HCT116 (cell line): ENCODE measurements around the gene AMBP. TPM values are rescaled to one million over a fixed set of nuclear protein-coding genes. Genes with fewer than 3 reads are reported as not detected.

Experiments used
- ATAC-seq: fragments of 200-7000 bp; cut with Tn5 transposase; 2 replicates; pipeline ENCODE4 v1.9.1; 2020; ENCODE audit warnings: mild to moderate bottlenecking, moderate library complexity
- BruUV-seq: library from RNA; stranded (reverse); fragments of 400-500 nt; replicated peaks from 2 replicates; lab custom pipeline; 2021; lab: Mats Ljungman, UMichigan
- CTCF ChIA-PET: fragments of 300-600 bp; sonication (Branson Sonifier 250); formaldehyde crosslinking; loops from one replicate; lab custom pipeline; 2021; ENCODE audit warnings: antibody characterized with exemption; lab: Charles Lee
- POLR2A ChIA-PET: fragments of 300-600, 350-600 bp; sonication (Branson Sonifier 250); formaldehyde crosslinking; loops from one replicate; lab custom pipeline; 2021; ENCODE audit warnings: antibody characterized with exemption; lab: Charles Lee
- RAD21 ChIA-PET, 2 experiments: fragments of 300-600 bp; sonication (Branson Sonifier 250); formaldehyde crosslinking; loops; one replicate each; lab custom pipeline; 2023; ENCODE audit warnings: low total read pairs in 2 of 2; ENCODE audit not compliant: uncharacterized antibody in 2 of 2, unreplicated experiment in 2 of 2, low non-redundant PET in 1 of 2; lab: Charles Lee
- DNase-seq: peaks from one replicate; pipeline ENCODE4 v3.0.0-alpha.2; 2010; ENCODE audit warnings: low read depth, low spot score
- H2AFZ ChIP-seq: fragments of 200-600 bp; shearing (Covaris generic), sonication (generic); 2 replicates; pipeline ENCODE4 v1.6.1; 2017; ENCODE audit warnings: low read depth, mixed run types, mixed read lengths, antibody characterized with exemption, low read length; ENCODE audit not compliant: poor library complexity, severe bottlenecking
- H3K27ac ChIP-seq: 2 replicates; pipeline ENCODE4 v1.5.1; 2012; ENCODE audit warnings: low read depth, low read length
- H3K27me3 ChIP-seq: fragments of 200-600 bp; sonication (generic); 2 replicates; pipeline ENCODE4 v1.6.1; 2016; ENCODE audit warnings: mixed run types, low read length, mixed read lengths; ENCODE audit not compliant: insufficient read depth
- H3K36me3 ChIP-seq, 2 experiments: fragments of 200-500 bp in 1 of 2; fragments of 200-600 bp in 1 of 2; sonication (Bioruptor generic) in 1 of 2; sonication (generic) in 1 of 2; 2 replicates each; pipeline versions ENCODE4 v1.5.1 to v1.6.1; 2014 to 2016; ENCODE audit warnings: low read length in 2 of 2, inconsistent platforms in 1 of 2, mixed read lengths in 1 of 2, mixed run types in 1 of 2; ENCODE audit not compliant: insufficient read depth in 2 of 2, control insufficient read depth in 1 of 2
- H3K4me1 ChIP-seq, 2 experiments: fragments of 200-600 bp in 1 of 2; sonication (generic) in 1 of 2; 2 replicates each; pipeline versions ENCODE4 v1.5.1 to v1.6.1; 2012 to 2017; ENCODE audit warnings: low read length in 2 of 2, inconsistent platforms in 1 of 2, mild to moderate bottlenecking in 1 of 2, mixed read lengths in 1 of 2, mixed run types in 1 of 2, moderate library complexity in 1 of 2; ENCODE audit not compliant: insufficient read depth in 2 of 2, control insufficient read depth in 1 of 2
- H3K4me2 ChIP-seq: fragments of 200-600 bp; sonication (generic); 2 replicates; pipeline ENCODE4 v1.6.1; 2017; ENCODE audit warnings: mixed run types, low read length, mixed read lengths
- H3K4me3 ChIP-seq, 2 experiments: fragments of 200-600 bp in 1 of 2; sonication (generic) in 1 of 2; replicated peaks in 1 of 2; 2 replicates each; pipeline ENCODE4 v1.5.1; 2011 to 2016; ENCODE audit warnings: low read length in 2 of 2, control low read depth in 1 of 2, low read depth in 1 of 2, mild to moderate bottlenecking in 1 of 2, mixed read lengths in 1 of 2, mixed run types in 1 of 2
- H3K79me2 ChIP-seq: fragments of 200-600 bp; sonication (generic); 2 replicates; pipeline ENCODE4 v1.6.1; 2017; ENCODE audit warnings: mild to moderate bottlenecking, mixed run types, low read length, moderate library complexity, mixed read lengths; ENCODE audit not compliant: insufficient read depth
- H3K9ac ChIP-seq: fragments of 200-600 bp; sonication (generic); 2 replicates; pipeline ENCODE4 v1.6.1; 2016; ENCODE audit warnings: low read length, mixed read lengths
- H3K9me2 ChIP-seq: fragments of 200-600 bp; sonication (generic), shearing (Covaris generic); 2 replicates; pipeline ENCODE4 v1.6.1; 2017; ENCODE audit warnings: mixed run types, mild to moderate bottlenecking, moderate library complexity; ENCODE audit not compliant: insufficient read depth
- H3K9me3 ChIP-seq, 2 experiments: fragments of 200-500 bp in 1 of 2; fragments of 200-600 bp in 1 of 2; sonication (Bioruptor generic) in 1 of 2; sonication (generic) in 1 of 2; 2 replicates each; pipeline ENCODE4 v1.6.1; 2014 to 2017; ENCODE audit warnings: low read length in 2 of 2, mixed read lengths in 2 of 2, inconsistent platforms in 1 of 2, low read depth in 1 of 2, mild to moderate bottlenecking in 1 of 2, mixed run types in 1 of 2, moderate library complexity in 1 of 2; ENCODE audit not compliant: control insufficient read depth in 1 of 2, insufficient read depth in 1 of 2
- H4K20me1 ChIP-seq: fragments of 200-600 bp; sonication (generic), shearing (Covaris generic); 2 replicates; pipeline ENCODE4 v1.6.1; 2017; ENCODE audit warnings: mixed run types, mild to moderate bottlenecking, moderate library complexity; ENCODE audit not compliant: insufficient read depth
- EZH2 ChIP-seq: fragments of 200-600 bp; sonication (generic); IDR thresholded peaks from 2 replicates; pipeline ENCODE4 v1.6.1; 2017; ENCODE audit warnings: antibody characterized with exemption, mixed run types
- EZH2phosphoT487 ChIP-seq: fragments of 200-600 bp; IDR thresholded peaks from 2 replicates; pipeline ENCODE4 v1.6.1; 2018; ENCODE audit warnings: antibody characterized with exemption, borderline replicate concordance
- JUND ChIP-seq: IDR thresholded peaks from 2 replicates; pipeline ENCODE4 v1.6.1; 2012
- POLR2A ChIP-seq: IDR thresholded peaks from 2 replicates; pipeline ENCODE4 v1.7.0; 2011; ENCODE audit warnings: borderline replicate concordance; ENCODE audit not compliant: insufficient read depth, insufficient read length; ENCODE audit errors: extremely low read depth
- POLR2AphosphoS5 ChIP-seq: IDR thresholded peaks from 2 replicates; pipeline ENCODE4 v1.6.1; 2011; ENCODE audit warnings: mild to moderate bottlenecking, low read depth, low read length, moderate library complexity
- RAD21 ChIP-seq: IDR thresholded peaks from 2 replicates; pipeline ENCODE4 v1.6.1; 2012; ENCODE audit warnings: low read depth, mild to moderate bottlenecking
- SP1 ChIP-seq: IDR thresholded peaks from 2 replicates; pipeline ENCODE4 v1.6.1; 2012; ENCODE audit warnings: low read depth
- SRF ChIP-seq: IDR thresholded peaks from 2 replicates; pipeline ENCODE4 v1.6.1; 2012; ENCODE audit warnings: low read depth
- TCF7L2 ChIP-seq: IDR thresholded peaks from 2 replicates; pipeline ENCODE4 v1.7.0; 2011; ENCODE audit warnings: borderline replicate concordance, inconsistent platforms; ENCODE audit not compliant: insufficient read depth, insufficient read length; ENCODE audit errors: extremely low read depth
- YY1 ChIP-seq: IDR thresholded peaks from 2 replicates; pipeline ENCODE4 v1.6.1; 2011; ENCODE audit warnings: low read length, low read depth, moderate library complexity, mild to moderate bottlenecking; ENCODE audit not compliant: insufficient replicate concordance; ENCODE audit errors: extremely low read depth
- intact Hi-C: fragments of 100-400 bp; cut with micrococcal nuclease; formaldehyde crosslinking; loops from 2 replicates; pipeline ENCODE4 v1.10.0; 2022
- total RNA-seq: library from RNA; stranded (reverse); gene quantifications from one replicate; pipeline ENCODE4 v1.2.1, GENCODE V29; 2021; ENCODE audit not compliant: unreplicated experiment
- TF ChIP-seq, protein P1 (sequence below), 3 experiments: fragments of 200-600 bp in 1 of 3; sonication (generic) in 1 of 3; IDR thresholded peaks in 2 of 3; conservative IDR thresholded peaks in 1 of 3; 2 replicates each; pipeline ENCODE4 v1.5.1; 2012 to 2017; ENCODE audit warnings: low read depth in 2 of 3, low read length in 2 of 3, antibody characterized with exemption in 1 of 3, borderline replicate concordance in 1 of 3, control low read depth in 1 of 3, mild to moderate bottlenecking in 1 of 3, mixed read lengths in 1 of 3, mixed run types in 1 of 3, moderate library complexity in 1 of 3; ENCODE audit not compliant: insufficient read depth in 1 of 3
- TF ChIP-seq, protein P2 (sequence below): IDR thresholded peaks from 2 replicates; pipeline ENCODE4 v1.6.1; 2011; ENCODE audit warnings: mild to moderate bottlenecking, low read length, moderate library complexity; ENCODE audit not compliant: insufficient replicate concordance; ENCODE audit errors: extremely low read depth

Gene AMBP
- total RNA-seq, 1 experiment from 2014 or later = 1.9 TPM

DNA sequence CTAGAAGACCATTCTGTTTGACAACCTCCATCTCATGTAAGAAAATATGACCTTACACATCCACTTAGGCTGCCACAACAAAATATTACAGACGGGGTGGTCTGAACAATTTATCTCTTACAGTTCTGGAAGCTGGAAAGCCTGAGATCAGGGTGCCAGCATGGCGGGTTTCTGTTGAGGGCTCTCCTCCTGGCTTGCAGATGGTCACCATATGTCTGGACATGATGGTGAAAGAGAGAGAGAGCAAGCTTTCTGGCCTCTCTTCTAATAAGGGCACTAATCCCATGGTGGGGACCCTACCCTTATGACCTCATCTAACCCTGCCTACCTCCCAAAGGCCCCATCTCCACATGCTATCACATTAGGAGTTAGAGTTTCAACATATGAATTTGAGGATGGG, 66.0 kb downstream of the AMBP start:
- Histone ChIP-seq H3K9me3 (no peaks in the 10 kb centered on the region), H2AFZ (no peak overlapping the region), H3K36me3 (no peaks in the 10 kb centered on the region; a peak in 1 of 4 replicates), H3K4me3 (no peak overlapping the region), H3K4me1 (no peaks in the 10 kb centered on the region), H4K20me1 (no peaks in the 10 kb centered on the region), H3K27me3 (no peaks in the 10 kb centered on the region), H3K79me2 (no peaks in the 10 kb centered on the region), H3K4me2 (no peak overlapping the region), H3K9me2 (no peaks in the 10 kb centered on the region), H3K9ac (no peak overlapping the region), H3K27ac (no peak overlapping the region)
- DNase-seq = no peak
- RAD21 ChIA-PET = no interaction called here
- TF ChIP-seq SP1 = no peak
- TF ChIP-seq EZH2phosphoT487 = no peak
- TF ChIP-seq EZH2 = no peak
- no peak for TF ChIP-seq POLR2A
- TF ChIP-seq TCF7L2 = no peak
- no peak for TF ChIP-seq YY1
- TF ChIP-seq POLR2AphosphoS5 = no peak
- TF ChIP-seq SRF = no peak
- no peak for TF ChIP-seq RAD21
- TF ChIP-seq, protein P1, sequence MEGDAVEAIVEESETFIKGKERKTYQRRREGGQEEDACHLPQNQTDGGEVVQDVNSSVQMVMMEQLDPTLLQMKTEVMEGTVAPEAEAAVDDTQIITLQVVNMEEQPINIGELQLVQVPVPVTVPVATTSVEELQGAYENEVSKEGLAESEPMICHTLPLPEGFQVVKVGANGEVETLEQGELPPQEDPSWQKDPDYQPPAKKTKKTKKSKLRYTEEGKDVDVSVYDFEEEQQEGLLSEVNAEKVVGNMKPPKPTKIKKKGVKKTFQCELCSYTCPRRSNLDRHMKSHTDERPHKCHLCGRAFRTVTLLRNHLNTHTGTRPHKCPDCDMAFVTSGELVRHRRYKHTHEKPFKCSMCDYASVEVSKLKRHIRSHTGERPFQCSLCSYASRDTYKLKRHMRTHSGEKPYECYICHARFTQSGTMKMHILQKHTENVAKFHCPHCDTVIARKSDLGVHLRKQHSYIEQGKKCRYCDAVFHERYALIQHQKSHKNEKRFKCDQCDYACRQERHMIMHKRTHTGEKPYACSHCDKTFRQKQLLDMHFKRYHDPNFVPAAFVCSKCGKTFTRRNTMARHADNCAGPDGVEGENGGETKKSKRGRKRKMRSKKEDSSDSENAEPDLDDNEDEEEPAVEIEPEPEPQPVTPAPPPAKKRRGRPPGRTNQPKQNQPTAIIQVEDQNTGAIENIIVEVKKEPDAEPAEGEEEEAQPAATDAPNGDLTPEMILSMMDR (IDR thresholded peaks at IDR 0.05 in 2 of 3, conservative IDR thresholded peaks at IDR 0.05 in 1 of 3; ENCODE audit: borderline replicate concordance in 1 of 3, insufficient read depth in 1 of 3, low read depth in 2 of 3, low read length in 2 of 3) = no peak
- TF ChIP-seq, protein P2, sequence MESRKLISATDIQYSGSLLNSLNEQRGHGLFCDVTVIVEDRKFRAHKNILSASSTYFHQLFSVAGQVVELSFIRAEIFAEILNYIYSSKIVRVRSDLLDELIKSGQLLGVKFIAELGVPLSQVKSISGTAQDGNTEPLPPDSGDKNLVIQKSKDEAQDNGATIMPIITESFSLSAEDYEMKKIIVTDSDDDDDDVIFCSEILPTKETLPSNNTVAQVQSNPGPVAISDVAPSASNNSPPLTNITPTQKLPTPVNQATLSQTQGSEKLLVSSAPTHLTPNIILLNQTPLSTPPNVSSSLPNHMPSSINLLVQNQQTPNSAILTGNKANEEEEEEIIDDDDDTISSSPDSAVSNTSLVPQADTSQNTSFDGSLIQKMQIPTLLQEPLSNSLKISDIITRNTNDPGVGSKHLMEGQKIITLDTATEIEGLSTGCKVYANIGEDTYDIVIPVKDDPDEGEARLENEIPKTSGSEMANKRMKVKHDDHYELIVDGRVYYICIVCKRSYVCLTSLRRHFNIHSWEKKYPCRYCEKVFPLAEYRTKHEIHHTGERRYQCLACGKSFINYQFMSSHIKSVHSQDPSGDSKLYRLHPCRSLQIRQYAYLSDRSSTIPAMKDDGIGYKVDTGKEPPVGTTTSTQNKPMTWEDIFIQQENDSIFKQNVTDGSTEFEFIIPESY = no peak
- TF ChIP-seq JUND = no peak
- ATAC-seq = no peak
- POLR2A ChIA-PET = no interaction called here
- BruUV-seq = no TSS peak
- CTCF ChIA-PET = no interaction called here
- intact Hi-C loops = no loop called here
